HFFc6 (cell line): ENCODE results near the gene SEC22C. TPM values are rescaled to one million over a fixed set of nuclear protein-coding genes. Genes with fewer than 3 reads are reported as not detected.

Experiments
- DNase-seq: peaks from one replicate; pipeline ENCODE4 v3.0.0-alpha.2; 2018
- H3K27ac Mint-ChIP-seq: 2 replicates; pipeline ENCODE4 v1.8.0; 2020; ENCODE audit warnings: mild to moderate bottlenecking, mixed read lengths
- H3K27me3 Mint-ChIP-seq: 2 replicates; pipeline ENCODE4 v1.8.0; 2021; ENCODE audit warnings: mild to moderate bottlenecking, moderate library complexity, mixed read lengths; ENCODE audit not compliant: insufficient read depth
- H3K36me3 Mint-ChIP-seq: 2 replicates; pipeline ENCODE4 v1.8.0; 2021; ENCODE audit warnings: low read depth, mixed read lengths
- H3K4me1 Mint-ChIP-seq: 2 replicates; pipeline ENCODE4 v1.8.0; 2020; ENCODE audit warnings: low read depth, mixed read lengths
- H3K4me3 Mint-ChIP-seq: 2 replicates; pipeline ENCODE4 v1.8.0; 2020; ENCODE audit warnings: mild to moderate bottlenecking, moderate library complexity, mixed read lengths
- H3K9me3 Mint-ChIP-seq: 2 replicates; pipeline ENCODE4 v1.8.0; 2020; ENCODE audit warnings: mild to moderate bottlenecking, mixed read lengths
- CTCF ChIP-seq: fragments of 200-600 bp; sonication (generic); IDR thresholded peaks from 2 replicates; pipeline ENCODE4 v1.5.0; 2021; ENCODE audit warnings: antibody characterized with exemption, mild to moderate bottlenecking
- total RNA-seq, 6 experiments: library from RNA; stranded (reverse); fragmentation: NEBNext Ultra II Directional; extraction: Animal tissue kit (Norgen Biotek cat#: 25700); gene quantifications; 2 replicates in 1 of 6; 3 replicates in 5 of 6; pipeline ENCODE4 v1.2.3, GENCODE V29; 2021

SEC22C gene
- total RNA-seq, 6 experiments from 2014 or later, result 40.7 to 51.2 (median 48.6) TPM

DNA sequence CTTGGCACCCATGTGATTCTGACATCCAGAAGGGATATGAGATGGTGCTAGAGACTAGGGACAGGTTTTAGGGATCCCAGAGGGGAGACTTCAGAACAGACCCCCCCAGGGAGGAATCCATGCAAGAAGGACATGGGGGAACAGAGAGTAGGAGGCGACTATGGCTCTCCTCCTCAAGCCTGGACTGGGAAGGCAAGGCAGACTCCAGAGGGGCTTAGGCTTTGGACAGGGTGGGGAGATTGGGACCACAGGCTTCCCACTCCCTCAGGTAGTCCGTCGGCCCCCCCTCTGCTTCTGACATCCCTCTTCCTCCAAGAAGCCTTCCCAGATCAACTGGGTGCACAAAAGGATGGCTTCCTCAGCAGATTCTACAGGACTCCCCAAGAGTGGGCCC lies 82.3 kb downstream of the SEC22C start:
- Mint-ChIP-seq H3K4me1 (peaks cover 25% of the 10 kb centered on the region), H3K9me3 (no peaks in the 10 kb centered on the region), H3K27me3 (peaks cover 27% of the 10 kb centered on the region), H3K27ac (no peak overlapping the region), H3K36me3 (no peaks in the 10 kb centered on the region), H3K4me3 (no peak overlapping the region)
- no peak for DNase-seq
- no peak for TF ChIP-seq CTCF

- Mint-ChIP-seq H3K9me3 (no peaks in the 10 kb centered on the region), H3K4me1 (peaks cover 25% of the 10 kb centered on the region), H3K27ac (no peak overlapping the region), H3K27me3 (peaks cover 27% of the 10 kb centered on the region), H3K36me3 (no peaks in the 10 kb centered on the region), H3K4me3 (no peak overlapping the region)
- DNase-seq, result no peak
- TF ChIP-seq CTCF, result no peak
Measured at GRCh38 chr3:42498791-42499477, 82.8 kb downstream of the SEC22C start.

- DNase-seq, result no peak
- no peak overlapping the region for H3K4me3 Mint-ChIP-seq
- H3K9me3 Mint-ChIP-seq, result no peaks in the 10 kb centered on the region
- H3K36me3 Mint-ChIP-seq, result no peaks in the 10 kb centered on the region
- peaks cover 29% of the 10 kb centered on the region for H3K27me3 Mint-ChIP-seq
- H3K4me1 Mint-ChIP-seq, result peaks cover 25% of the 10 kb centered on the region
- no peak overlapping the region for H3K27ac Mint-ChIP-seq
- no peak for TF ChIP-seq CTCF
Measured at GRCh38 chr3:42498034-42498433, 83.7 kb downstream of the SEC22C start.

Other genes starting within 250 kb of the SEC22C start
- not detected for gene LYZL4, start 171.4 kb downstream of the SEC22C start, total RNA-seq
- gene VIPR1, start 79.3 kb downstream of the SEC22C start, total RNA-seq, result not detected
- gene SS18L2, start 8.9 kb upstream of the SEC22C start, total RNA-seq, result 10 to 100 TPM; 18.9 to 23.2 (median 20.9) TPM
- 10 to 100 TPM; 27.8 to 32.7 (median 30.9) TPM for gene NKTR, start 18.7 kb upstream of the SEC22C start, total RNA-seq
- gene ZBTB47, start 71.7 kb upstream of the SEC22C start, total RNA-seq, result 10 to 100 TPM; 26.3 to 35.7 (median 29.3) TPM
- not detected for gene KLHL40, start 103.6 kb upstream of the SEC22C start, total RNA-seq
- gene HHATL, start 120.8 kb upstream of the SEC22C start, total RNA-seq, result not detected
- under 1 TPM in 4 of 6 experiments, not detected in 2; 0.17 to 0.47 (median 0.30) TPM for gene CCDC13, start 191.3 kb upstream of the SEC22C start, total RNA-seq
- gene HIGD1A, start 222.5 kb upstream of the SEC22C start, total RNA-seq, result 100 to 1,000 TPM; 115 to 144 (median 125) TPM
- gene ACKR2, start 227.5 kb upstream of the SEC22C start, total RNA-seq, result under 1 TPM in 3 of 6 experiments, not detected in 3; 0.09 to 0.10 (median 0.10) TPM